Measurements from ENCODE around the gene SWT1. TPM values are rescaled to one million over a fixed set of nuclear protein-coding genes. Genes with fewer than 3 reads are reported as not detected.
A peak's percentile ranks its signal among the peaks of the same experiment; 100 is the strongest.

SWT1 gene
- total and polyA plus RNA-seq, 12 donors, result 1.4 to 7.9 (median 6.0) TPM

DNA sequence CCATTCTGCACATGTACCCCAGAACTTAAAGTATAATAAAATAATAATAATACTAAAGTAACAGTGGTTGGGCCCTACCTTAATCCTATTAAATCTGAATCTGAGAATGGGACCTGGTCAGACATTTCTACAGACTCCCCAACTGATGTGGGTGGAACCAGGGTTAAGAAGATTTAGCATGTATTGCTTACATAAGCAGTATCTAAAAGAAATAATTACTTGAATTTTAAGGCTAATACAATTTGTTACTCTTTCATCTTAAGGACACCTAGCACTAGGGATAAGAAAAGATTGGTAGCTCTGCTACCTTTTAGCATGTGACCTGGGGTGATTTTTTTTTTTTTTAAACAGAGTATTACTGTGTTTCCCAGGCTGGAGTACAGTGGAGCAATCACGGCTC is 80.7 kb downstream of the SWT1 start:
- Histone ChIP-seq H3K27me3 (no peaks in the 10 kb centered on the region), H3K27ac (no peak overlapping the region), H3K4me3 (no peak overlapping the region), H3K4me1 (peaks cover 0 to 14% (median 0%) of the 10 kb centered on the region in 9 donors), H3K36me3 (peaks cover 0 to 18% (median 0%) of the 10 kb centered on the region in 9 donors), H3K9me3 (peaks cover 0 to 10% (median 0%) of the 10 kb centered on the region in 11 donors)
- 96 to 98% methylated on average over 1 of the region's 1 CpG for WGBS, 2 donors
- TF ChIP-seq, protein P1, sequence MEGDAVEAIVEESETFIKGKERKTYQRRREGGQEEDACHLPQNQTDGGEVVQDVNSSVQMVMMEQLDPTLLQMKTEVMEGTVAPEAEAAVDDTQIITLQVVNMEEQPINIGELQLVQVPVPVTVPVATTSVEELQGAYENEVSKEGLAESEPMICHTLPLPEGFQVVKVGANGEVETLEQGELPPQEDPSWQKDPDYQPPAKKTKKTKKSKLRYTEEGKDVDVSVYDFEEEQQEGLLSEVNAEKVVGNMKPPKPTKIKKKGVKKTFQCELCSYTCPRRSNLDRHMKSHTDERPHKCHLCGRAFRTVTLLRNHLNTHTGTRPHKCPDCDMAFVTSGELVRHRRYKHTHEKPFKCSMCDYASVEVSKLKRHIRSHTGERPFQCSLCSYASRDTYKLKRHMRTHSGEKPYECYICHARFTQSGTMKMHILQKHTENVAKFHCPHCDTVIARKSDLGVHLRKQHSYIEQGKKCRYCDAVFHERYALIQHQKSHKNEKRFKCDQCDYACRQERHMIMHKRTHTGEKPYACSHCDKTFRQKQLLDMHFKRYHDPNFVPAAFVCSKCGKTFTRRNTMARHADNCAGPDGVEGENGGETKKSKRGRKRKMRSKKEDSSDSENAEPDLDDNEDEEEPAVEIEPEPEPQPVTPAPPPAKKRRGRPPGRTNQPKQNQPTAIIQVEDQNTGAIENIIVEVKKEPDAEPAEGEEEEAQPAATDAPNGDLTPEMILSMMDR (IDR thresholded peaks at IDR 0.05), result no peak
- intact Hi-C loops (cut with DNase I), result loop anchor here in 7 of 10 donors (2.0 to 10.0 kb wide), 6 partner anchors 431 to 445 kb away; no protein-coding TSS in a partner anchor
- DNase-seq (no peak), ATAC-seq (no peak)

DNA sequence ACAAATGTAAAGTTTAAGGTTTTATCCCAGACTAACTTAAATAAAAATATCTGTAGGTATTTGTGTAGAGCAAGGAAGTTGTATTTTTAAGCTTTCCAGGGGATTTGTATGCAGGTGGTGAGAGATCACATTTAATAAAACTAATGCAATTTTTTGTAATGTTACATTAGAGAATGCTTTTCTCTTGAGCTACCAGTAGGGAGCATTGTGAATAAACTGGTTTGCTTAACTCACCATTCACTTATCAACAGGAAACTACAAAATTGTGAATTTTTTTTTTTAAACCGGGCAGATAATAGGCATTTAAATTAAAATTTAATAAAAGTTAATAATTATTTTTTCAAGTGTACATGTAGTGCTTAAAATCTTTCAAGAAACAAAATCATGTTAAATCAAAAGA is 81.5 kb downstream of the SWT1 start:
- no peak for ATAC-seq
- WGBS, 2 donors, result 21 to 33% methylated on average over 1 of the region's 1 CpG
- peaks cover 0 to 14% (median 0%) of the 10 kb centered on the region in 9 donors for H3K4me1 ChIP-seq
- H3K4me3 ChIP-seq, result no peak overlapping the region
- no peaks in the 10 kb centered on the region for H3K27me3 ChIP-seq
- H3K36me3 ChIP-seq, result peaks cover 0 to 11% (median 0%) of the 10 kb centered on the region in 9 donors
- TF ChIP-seq, protein P1 (IDR thresholded peaks at IDR 0.05), result peak; percentile 14 to 64 (median 48)
- DNase-seq, result no peak
- no peak overlapping the region for H3K27ac ChIP-seq
- intact Hi-C loops (cut with DNase I), result loop anchor here in 7 of 10 donors (2.0 to 10.0 kb wide), 6 partner anchors 430 to 444 kb away; no protein-coding TSS in a partner anchor
- H3K9me3 ChIP-seq, result peaks cover 0 to 10% (median 0%) of the 10 kb centered on the region in 11 donors

DNA sequence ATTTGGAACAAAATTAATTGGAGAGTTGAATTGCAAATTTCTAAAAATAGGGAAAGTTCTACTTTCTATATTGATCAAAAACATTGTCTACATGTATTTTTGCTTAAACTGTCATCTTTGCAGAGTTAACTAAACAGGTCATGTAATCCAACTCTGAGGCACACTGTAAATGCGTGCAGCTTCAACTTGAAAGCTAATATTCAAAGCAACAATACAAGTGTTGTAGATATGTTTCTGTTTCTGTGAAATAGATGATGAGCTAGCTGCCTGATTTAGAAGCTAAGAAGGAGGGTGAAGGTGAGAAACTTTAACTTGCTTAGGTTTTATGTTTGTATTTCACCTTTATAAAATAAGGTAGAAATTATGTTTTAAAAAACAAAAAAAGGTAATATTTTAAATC is 82.9 kb downstream of the SWT1 start:
- intact Hi-C loops (cut with DNase I), result loop anchor here in 9 of 10 donors (2.0 to 10.0 kb wide), 7 partner anchors 355 to 442 kb away; no protein-coding TSS in a partner anchor
- peaks cover 0 to 7% (median 0%) of the 10 kb centered on the region in 11 donors for H3K9me3 ChIP-seq
- no peak overlapping the region for H3K4me3 ChIP-seq
- peaks cover 0 to 14% (median 0%) of the 10 kb centered on the region in 9 donors for H3K4me1 ChIP-seq
- DNase-seq (no peak), ATAC-seq (peak in 2 of 8 donors; percentile 65 to 69)
- 38 to 60% methylated on average over 1 of the region's 1 CpG for WGBS, 2 donors
- H3K36me3 ChIP-seq, result peaks cover 0 to 3% (median 0%) of the 10 kb centered on the region in 9 donors
- H3K27me3 ChIP-seq, result no peaks in the 10 kb centered on the region
- TF ChIP-seq, protein P1 (IDR thresholded peaks at IDR 0.05), result no peak
- H3K27ac ChIP-seq, result no peak overlapping the region

DNA sequence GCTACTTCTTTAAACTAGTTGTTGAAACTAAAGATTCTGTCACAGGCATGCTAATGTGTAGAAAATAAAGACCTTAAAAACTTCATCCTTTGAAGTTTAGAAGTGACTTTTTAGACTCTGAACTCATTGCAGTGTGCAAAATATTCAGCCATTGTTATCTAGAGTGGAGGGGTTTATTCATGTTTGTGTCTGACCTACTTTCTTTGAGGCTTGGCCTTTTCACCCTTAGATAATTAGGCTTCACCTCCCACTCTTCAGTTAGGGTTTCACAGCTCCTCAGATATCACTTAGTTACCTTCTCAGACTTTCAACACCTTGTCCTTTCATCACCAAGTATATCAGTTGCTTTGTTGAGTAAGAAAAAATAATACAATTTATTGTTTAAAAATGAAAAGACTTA is 84.2 kb downstream of the SWT1 start:
- Histone ChIP-seq H3K4me3 (no peak overlapping the region), H3K27me3 (no peaks in the 10 kb centered on the region), H3K36me3 (peaks cover 0 to 1% (median 0%) of the 10 kb centered on the region in 9 donors), H3K4me1 (peaks cover 0 to 14% (median 0%) of the 10 kb centered on the region in 9 donors), H3K27ac (no peak overlapping the region), H3K9me3 (peaks cover 0 to 7% (median 0%) of the 10 kb centered on the region in 11 donors)
- TF ChIP-seq, protein P1 (IDR thresholded peaks at IDR 0.05), result no peak
- no peak for DNase-seq
- intact Hi-C loops (cut with DNase I), result loop anchor here in 3 of 10 donors (5.0 to 10.0 kb wide), 3 partner anchors 354 to 434 kb away; no protein-coding TSS in a partner anchor
- no peak for ATAC-seq
